HG03469 (cell line): Measurements from ENCODE around the gene SETX.
A peak's percentile ranks its signal among the peaks of the same experiment; 100 is the strongest.
"Not testable (repeated sequence)": the region's sequence is repeated elsewhere in the genome, so short reads cannot be mapped to it uniquely, and the experiment has no call there.

Experiments used
- ATAC-seq: cut with Tn5 transposase; IDR thresholded peaks from one replicate; pipeline ENCODE4 v1.9.1; 2021; ENCODE audit warnings: mild to moderate bottlenecking, moderate library complexity, moderate number of reproducible peaks; ENCODE audit not compliant: unreplicated experiment

Gene SETX, protein sequence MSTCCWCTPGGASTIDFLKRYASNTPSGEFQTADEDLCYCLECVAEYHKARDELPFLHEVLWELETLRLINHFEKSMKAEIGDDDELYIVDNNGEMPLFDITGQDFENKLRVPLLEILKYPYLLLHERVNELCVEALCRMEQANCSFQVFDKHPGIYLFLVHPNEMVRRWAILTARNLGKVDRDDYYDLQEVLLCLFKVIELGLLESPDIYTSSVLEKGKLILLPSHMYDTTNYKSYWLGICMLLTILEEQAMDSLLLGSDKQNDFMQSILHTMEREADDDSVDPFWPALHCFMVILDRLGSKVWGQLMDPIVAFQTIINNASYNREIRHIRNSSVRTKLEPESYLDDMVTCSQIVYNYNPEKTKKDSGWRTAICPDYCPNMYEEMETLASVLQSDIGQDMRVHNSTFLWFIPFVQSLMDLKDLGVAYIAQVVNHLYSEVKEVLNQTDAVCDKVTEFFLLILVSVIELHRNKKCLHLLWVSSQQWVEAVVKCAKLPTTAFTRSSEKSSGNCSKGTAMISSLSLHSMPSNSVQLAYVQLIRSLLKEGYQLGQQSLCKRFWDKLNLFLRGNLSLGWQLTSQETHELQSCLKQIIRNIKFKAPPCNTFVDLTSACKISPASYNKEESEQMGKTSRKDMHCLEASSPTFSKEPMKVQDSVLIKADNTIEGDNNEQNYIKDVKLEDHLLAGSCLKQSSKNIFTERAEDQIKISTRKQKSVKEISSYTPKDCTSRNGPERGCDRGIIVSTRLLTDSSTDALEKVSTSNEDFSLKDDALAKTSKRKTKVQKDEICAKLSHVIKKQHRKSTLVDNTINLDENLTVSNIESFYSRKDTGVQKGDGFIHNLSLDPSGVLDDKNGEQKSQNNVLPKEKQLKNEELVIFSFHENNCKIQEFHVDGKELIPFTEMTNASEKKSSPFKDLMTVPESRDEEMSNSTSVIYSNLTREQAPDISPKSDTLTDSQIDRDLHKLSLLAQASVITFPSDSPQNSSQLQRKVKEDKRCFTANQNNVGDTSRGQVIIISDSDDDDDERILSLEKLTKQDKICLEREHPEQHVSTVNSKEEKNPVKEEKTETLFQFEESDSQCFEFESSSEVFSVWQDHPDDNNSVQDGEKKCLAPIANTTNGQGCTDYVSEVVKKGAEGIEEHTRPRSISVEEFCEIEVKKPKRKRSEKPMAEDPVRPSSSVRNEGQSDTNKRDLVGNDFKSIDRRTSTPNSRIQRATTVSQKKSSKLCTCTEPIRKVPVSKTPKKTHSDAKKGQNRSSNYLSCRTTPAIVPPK (N-terminal part only)

DNA sequence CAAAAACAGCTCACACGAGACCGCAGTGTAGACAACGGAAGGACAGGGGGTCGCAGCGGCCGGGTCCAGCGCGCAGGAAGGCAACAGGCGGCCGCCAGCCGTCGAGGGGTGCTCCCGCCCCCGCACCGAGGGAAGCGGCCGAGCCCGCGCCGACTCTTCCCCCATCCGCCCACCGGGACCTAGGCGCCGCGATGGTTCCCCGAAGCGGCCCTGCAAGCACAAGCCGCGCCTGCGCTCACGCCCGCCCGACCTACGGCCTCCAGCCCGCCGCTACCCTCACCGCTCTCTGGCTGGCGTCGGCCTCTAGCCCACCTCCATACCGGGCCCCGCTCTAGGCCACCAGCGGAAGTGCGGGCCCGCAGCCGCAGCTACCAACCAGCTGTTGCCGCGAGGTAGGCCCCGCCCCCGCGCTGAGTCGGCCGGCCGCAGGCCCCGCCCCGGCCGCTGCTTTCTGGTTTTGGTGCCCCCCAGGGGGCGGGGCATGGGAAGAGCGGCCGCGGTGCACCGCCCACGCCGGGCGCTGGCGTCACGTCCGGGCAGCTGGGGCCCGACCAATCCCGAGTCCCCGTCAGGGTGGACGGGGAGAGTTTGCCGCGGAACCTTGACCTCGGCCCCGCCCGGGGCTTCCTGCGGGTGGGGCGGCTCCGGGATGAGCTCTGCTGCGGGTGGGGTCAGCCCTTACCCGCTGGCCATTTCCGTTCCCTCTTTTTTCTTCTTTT lies at the start of gene SETX:
TSS of gene SETX (minus strand) at position 350 of the 719 bp plus-strand sequence. CDS start 5,558 bp downstream, outside the sequence.
- ATAC-seq: peak; percentile 69

- no peak for ATAC-seq
Observed at GRCh38 chr9:132404228-132404881, 49.6 kb upstream of the SETX start.

- ATAC-seq: no peak
Observed at GRCh38 chr9:132401824-132402223, 47.0 kb upstream of the SETX start.

GRCh38 chr9:132395560-132395959 lies 40.8 kb upstream of the SETX start:
- no peak for ATAC-seq

GRCh38 chr9:132391449-132391848 lies 36.7 kb upstream of the SETX start:
- no peak for ATAC-seq

- ATAC-seq: no peak
Observed at GRCh38 chr9:132390966-132391365, 36.2 kb upstream of the SETX start.

GRCh38 chr9:132387133-132387532 lies 32.3 kb upstream of the SETX start:
- no peak for ATAC-seq

- ATAC-seq: no peak
Observed at GRCh38 chr9:132384376-132384775, 29.6 kb upstream of the SETX start.

- no peak for ATAC-seq
Observed at GRCh38 chr9:132383462-132383883, 28.7 kb upstream of the SETX start.

- ATAC-seq: peak; percentile 73
Observed at GRCh38 chr9:132381966-132382541, 27.3 kb upstream of the SETX start.

GRCh38 chr9:132378416-132378815 lies 23.6 kb upstream of the SETX start:
- not testable (repeated sequence) for ATAC-seq

DNA sequence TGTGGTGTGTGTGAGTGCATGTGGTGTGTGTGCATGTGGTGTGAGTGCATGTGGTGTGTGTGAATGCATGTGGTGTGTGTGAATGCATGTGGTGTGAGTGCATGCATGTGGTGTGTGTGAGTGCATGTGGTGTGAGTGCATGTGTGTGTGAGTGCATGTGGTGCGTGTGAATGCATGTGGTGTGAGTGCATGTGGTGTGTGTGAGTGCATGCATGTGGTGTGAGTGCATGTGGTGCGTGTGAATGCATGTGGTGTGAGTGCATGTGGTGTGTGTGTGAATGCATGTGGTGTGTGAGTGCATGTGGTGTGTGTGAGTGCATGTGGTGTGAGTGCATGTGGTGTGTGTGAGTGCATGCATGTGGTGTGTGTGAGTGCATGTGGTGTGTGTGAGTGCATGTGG lies 23.0 kb upstream of the SETX start:
- ATAC-seq: not testable (repeated sequence)

- ATAC-seq: no peak
Observed at GRCh38 chr9:132372177-132373095, 17.6 kb upstream of the SETX start.

DNA sequence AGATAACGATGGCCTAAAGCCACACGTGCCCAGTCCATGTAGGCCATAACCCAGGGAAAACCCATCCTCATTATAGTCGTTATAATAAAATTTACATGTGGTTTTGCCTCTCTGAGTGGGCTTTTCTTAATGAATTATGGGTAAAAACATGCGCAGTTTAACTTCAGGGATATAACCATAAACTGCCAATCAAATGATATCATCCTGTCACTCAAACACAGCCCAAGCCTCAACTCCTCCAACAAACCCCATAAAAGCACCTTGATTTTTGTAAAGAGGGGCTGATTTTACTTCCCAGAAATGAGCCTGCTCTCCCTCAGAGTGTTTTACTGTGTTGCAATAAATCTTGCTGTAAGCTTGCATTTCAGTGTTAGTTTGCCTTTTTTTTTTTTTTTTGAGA lies 15.8 kb upstream of the SETX start:
- ATAC-seq: no peak

DNA sequence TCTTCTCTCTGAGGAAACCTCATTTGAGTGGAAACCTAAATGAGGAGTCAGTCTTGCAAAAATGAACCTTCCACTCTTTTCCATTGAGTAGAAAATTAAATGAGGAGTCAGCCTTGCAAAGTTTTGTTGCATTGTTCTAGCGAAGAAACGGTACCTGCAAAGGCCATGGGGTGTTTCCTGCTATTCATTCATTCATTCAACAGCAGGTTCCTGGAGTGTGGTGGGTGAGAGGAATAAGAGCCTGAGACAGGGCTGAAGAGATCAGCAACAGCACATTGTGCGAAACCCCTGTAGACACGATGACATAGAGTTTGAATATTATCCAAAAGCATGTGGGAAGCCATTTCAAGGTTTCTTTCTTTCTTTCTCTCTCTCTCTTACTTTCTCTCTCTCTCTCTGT lies 14.6 kb upstream of the SETX start:
- ATAC-seq: no peak

DNA sequence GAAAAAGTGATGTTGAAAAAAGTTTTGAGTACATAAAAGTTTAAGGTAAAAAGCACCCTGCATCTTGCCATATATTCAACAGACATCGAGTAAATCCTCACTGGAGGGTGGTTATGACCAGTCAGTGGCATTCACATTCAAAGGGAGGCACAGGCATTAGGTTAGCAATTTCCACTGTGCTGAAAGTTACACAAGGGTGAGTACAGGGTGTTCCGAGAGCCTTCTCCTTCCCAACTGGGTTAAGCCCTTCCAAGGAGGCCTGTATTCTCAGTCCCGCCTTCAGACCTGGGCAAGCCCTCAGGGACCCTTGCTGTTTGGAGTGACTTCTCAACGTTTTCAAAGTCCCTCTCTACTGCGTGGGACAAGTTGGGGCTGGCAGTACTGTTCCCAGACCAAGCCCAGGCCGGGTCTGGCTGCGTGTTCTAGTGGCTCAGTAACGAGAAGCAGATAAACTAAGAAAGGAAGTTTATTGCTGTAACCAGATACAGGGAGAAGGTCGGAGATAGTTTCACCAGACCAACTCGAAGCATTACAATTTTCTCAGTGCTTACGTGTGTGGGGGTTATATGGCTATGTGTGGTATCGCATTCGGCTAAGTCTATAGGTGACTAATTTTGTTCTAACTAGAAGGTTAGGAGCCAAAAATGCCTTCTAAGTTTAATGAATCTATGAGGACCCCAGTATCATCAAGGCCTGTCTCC lies 13.0 kb upstream of the SETX start:
- ATAC-seq: no peak

- no peak for ATAC-seq
Observed at GRCh38 chr9:132366481-132366880, 11.7 kb upstream of the SETX start.

- no peak for ATAC-seq
Observed at GRCh38 chr9:132365986-132366385, 11.2 kb upstream of the SETX start.
